HG03469 (cell line): Measurements from ENCODE around the gene BLACAT1.
"Not testable (repeated sequence)": the region's sequence is repeated elsewhere in the genome, so short reads cannot be mapped to it uniquely, and the experiment has no call there.

Experiments used
- ATAC-seq: cut with Tn5 transposase; IDR thresholded peaks from one replicate; pipeline ENCODE4 v1.9.1; 2021; ENCODE audit warnings: mild to moderate bottlenecking, moderate library complexity, moderate number of reproducible peaks; ENCODE audit not compliant: unreplicated experiment

BLACAT1 gene

DNA sequence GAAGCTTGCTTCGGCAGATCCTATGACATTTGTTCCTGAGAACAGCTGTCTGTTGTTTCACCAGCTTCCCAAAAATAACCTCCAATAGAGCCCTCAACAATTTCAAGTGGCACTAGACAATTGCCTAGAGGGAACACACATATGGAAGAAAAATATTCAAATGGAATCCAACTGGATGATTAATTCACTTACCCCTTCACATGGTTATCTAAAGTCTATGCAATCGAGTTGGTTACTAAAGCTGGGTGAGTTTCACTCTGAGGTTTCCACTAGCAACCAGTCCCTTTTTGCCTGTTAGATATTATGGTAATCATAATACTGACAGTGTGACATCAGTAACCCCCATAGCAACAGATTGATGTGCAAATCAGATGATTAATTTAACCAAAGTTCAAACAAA is 34.0 kb downstream of the BLACAT1 start, which contains the start of gene LEMD1:
Gene LEMD1 (minus strand): TSS at position 259 of the 400 bp plus-strand sequence. CDS start 1,520 bp downstream, outside the sequence.
- no peak for ATAC-seq

DNA sequence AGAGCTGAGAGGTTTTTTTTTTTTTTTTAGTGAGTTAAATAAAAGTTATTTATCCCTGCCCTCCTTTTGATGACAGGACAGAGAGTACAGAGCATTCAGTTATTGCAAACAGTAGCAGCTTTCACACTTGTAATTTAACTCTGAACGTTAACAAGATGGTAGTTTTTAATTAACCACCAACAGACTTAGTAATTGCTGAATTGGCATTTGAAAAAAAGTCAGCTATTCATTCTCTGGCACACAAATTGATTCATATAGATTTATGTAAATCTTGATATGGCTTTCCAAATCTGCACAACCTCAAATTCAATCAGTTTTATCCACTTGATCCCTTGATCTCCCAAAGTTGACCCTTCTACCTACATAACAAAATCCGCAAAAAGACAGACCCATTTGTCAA is 34.9 kb downstream of the BLACAT1 start:
- ATAC-seq: no peak

DNA sequence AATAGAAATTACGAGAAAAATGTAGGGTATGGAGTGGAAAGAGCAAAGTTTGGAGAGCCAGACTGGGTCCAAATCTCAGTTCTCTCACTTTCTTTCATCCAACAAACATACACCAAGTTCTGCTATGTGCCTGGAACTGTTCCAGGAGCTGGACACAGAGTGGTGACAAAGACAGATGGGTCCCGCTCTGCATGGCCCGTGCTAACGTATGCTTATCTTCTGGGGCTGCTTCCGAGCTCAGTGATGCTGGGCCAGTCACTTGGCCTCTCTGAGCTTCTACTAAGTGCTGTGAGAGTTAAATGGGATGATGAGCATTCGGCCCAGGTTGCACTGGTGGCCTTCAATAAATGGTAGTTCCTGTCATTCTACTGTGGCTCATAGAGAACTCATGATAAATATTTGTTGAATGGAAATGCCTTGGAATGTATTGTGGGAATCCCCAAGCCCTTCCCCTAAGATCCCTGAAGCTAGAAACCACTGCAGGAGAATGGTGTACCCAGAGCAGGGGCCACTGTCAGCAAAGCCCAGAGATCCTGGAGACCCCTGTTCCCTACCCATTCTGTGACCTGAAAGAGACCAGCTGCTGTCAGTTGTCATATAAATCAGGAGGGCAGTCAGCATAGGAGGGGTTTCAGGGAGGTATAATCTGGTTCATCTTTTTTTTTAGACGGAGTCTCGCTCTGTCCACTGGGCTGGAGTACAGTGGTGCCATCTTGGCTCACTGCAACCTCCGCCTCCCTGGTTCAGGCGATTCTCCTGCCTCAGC is 37.8 kb downstream of the BLACAT1 start:
- no peak for ATAC-seq

DNA sequence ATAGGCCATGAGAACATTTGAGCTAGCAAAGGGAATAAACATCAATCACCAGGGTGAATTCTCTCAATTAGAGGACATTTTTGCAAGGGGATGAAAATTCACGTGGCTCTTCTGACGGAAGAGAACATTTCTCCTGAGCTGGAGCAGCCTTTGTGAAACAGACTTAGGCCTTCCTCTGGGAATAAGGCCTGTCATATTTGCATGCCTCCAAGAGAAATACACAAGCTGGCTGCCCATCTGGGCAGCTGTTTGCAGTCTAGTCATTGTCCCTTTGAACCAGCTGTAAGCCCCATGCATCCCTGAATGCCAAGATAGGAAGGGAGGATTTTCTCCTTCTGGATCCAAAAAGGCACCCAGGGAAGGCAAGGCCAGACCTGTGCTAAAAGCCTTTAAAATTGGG is 39.5 kb downstream of the BLACAT1 start:
- ATAC-seq: no peak

DNA sequence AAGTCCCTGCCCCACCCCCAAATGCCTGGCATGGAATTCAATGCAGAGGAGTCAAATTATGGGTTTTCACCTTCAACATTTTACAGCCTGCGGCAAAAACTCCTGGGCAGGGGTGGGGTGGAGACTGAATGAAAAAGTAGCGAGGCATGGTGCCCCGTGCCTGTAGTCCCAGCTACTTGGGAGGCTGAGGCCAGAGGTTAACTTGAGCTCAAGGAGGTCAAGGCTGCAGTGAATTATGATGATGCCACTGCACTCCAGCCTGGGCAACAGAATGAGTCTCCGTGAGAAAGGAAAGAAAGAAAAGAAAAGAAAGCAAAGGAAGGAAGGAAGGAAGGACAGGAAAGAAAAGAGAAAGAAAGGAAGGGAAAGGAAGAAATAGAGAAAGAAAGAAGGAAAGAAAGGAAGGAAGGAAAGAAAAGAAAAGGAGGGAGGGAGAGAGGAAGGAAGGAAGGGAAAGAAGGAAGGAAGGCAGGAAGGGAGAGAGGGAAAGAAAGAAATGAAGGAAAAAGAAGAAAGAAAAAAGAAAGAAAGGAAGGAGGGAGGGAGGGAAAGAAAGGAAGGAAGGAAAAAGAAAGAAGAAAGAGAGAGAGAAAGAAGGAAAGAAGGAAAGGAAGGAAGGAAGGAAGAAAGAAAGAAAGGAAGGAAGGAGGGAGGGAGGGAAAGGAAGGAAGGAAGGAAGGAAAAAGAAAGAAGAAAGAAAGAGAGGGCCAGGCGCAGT is 45.1 kb downstream of the BLACAT1 start:
- no peak for ATAC-seq

DNA sequence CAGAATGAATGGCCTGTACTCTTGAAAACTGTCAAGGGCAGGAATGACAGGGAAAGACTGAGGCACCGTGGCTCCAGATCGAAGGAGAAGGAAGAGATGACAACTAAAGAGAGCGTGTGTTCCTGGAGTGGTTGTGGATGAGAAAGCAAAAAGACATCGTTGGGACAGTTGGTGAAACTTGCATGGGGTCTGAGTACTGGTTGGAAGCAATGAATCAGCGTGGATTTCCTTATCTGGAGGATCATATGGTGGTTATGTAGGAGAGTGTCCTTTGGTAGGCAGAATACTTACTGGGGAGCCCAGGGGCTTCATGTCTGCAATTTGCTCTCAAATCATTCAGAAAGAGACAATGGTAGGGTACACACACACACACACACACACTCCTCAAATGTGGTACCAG is 47.9 kb downstream of the BLACAT1 start:
- no peak for ATAC-seq

DNA sequence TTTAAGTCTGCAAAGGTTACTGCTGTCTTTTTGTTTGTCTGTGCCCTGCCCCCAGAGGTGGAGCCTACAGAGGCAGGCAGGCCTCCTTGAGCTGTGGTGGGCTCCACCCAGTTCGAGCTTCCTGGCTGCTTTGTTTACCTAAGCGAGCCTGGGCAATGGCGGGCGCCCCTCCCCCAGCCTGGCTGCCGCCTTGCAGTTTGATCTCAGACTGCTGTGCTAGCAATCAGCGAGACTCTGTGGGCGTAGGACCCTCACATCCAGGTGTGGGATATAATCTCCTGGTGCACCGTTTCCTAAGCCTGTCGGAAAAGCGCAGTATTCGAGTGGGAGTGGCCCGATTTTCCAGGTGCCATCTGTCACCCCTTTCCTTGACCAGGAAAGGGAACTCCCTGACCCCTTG is 49.6 kb downstream of the BLACAT1 start:
- not testable (repeated sequence) for ATAC-seq
